GM12872 (cell line): ENCODE results near the gene TTC9C.

Source experiments
- TF ChIP-seq, protein P1 (sequence below): IDR thresholded peaks from 3 replicates; pipeline ENCODE4 v1.5.1; 2011; ENCODE audit warnings: low read depth, mild to moderate bottlenecking, low read length, moderate library complexity; ENCODE audit not compliant: insufficient read depth

Gene TTC9C

DNA sequence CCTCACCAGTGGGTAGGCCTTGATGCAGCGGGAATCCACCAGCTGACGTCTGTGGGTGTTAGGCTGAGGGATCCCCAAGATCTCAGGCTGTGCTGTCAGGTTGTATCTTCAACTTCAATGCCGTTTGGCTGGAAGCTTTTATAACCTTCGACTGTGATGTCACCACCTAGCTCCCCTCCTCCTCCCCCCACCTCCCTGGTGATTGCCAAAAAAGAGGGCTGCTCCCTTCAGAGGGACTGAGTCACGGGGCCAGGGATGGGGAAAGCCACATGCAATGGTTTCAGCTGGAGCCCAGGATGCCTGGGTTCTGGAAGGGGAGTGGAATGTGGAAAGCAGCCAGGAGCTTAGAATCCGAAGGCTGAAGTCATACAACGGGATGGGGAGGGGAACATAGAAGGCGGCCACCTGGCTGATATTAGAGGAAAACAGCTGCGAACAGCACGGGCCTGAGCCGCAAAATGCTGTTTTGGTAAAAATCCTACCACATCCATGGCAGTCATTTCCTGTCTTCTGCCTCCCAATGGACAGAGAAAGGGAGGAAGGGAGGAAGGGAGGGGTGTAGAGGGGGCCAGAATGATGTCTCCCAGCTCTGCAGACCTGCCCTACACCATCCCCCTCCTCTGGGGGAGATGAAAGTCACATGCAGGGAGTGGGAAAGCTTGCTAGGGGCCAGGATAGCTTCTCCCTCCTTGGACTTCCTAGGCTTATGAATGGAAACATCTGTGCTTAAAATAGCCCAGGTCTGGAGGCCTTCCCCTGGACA lies 38.7 kb upstream of the TTC9C start, which contains the start of gene LRRN4CL:
TSS of gene LRRN4CL (minus strand) at position 110 of the 763 bp plus-strand sequence. CDS start 1,022 bp downstream, outside the sequence.
- TF ChIP-seq, protein P1, sequence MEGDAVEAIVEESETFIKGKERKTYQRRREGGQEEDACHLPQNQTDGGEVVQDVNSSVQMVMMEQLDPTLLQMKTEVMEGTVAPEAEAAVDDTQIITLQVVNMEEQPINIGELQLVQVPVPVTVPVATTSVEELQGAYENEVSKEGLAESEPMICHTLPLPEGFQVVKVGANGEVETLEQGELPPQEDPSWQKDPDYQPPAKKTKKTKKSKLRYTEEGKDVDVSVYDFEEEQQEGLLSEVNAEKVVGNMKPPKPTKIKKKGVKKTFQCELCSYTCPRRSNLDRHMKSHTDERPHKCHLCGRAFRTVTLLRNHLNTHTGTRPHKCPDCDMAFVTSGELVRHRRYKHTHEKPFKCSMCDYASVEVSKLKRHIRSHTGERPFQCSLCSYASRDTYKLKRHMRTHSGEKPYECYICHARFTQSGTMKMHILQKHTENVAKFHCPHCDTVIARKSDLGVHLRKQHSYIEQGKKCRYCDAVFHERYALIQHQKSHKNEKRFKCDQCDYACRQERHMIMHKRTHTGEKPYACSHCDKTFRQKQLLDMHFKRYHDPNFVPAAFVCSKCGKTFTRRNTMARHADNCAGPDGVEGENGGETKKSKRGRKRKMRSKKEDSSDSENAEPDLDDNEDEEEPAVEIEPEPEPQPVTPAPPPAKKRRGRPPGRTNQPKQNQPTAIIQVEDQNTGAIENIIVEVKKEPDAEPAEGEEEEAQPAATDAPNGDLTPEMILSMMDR, result no peak

DNA sequence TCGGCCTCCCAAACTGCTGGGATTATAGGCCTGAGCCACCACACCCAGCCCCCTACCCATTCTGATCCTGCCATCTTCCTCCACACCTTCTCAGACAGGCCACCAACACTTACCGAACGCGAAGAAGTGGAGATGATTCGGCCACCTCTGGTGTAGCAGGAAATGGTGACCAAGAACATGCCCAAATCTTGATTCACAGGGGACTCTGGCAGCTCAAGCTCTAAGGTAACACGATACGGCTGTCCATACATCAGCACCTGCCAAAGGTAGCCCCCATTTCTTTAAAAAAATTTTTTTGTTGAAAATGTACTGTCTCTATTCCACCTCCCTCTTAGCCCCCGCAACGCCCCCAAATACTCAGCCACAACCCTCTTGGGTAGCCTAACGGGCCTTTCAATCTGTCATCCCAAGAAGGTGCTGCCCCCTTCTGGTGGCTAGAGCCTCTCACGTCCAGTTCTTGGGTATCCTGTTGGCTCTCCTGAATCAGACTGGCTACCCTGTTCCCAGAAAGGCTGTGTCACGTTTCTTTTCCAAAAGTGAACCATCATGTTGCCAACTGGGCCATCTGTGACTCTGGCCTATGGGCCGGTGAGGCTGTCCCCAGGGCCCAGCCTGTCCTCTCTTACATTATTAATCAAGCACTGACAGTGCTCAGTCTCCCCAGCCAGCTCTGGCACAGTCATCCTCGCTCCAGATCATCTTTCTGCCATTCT lies 33.7 kb upstream of the TTC9C start:
- TF ChIP-seq, protein P1, result peak; percentile 88

DNA sequence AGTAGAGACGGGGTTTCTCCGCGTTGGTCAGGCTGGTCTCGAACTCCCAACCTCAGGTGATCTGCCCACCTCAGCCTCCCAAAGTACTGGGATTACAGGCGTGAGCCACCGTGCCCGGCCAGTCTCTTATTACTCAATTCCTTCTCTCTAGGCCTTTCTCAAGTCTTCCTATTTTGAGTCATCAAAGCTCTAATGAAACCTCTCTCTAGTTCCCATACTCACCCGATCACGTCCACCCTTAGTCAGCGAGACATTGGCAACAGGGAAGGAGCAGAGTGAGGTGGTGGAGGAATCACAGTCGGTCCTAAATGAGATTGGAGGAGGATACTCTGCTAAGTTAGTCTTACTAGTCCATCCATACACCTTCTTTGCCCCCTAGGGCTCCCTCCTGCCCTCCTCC lies 26.0 kb upstream of the TTC9C start:
- TF ChIP-seq, protein P1, result no peak

DNA sequence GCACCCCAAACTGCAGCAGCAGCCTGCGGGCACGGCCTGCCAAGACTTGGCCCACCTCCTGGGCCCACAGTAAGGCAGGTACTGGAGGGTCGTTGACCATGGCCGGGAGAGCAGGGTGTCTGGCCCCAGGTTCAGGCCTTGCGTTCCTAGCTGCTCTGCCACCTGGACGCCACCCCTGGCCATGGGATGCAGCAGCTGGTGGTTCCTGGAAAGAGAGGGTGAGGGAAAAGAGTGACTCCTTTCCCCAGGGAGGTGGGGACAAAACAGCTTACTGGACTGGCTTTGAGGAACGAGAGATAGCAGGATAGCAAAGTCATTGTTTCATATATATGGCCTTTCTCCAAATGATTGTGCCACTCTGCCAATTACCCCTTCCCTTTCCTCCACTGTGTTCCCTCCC lies 22.9 kb upstream of the TTC9C start:
- TF ChIP-seq, protein P1, result no peak

DNA sequence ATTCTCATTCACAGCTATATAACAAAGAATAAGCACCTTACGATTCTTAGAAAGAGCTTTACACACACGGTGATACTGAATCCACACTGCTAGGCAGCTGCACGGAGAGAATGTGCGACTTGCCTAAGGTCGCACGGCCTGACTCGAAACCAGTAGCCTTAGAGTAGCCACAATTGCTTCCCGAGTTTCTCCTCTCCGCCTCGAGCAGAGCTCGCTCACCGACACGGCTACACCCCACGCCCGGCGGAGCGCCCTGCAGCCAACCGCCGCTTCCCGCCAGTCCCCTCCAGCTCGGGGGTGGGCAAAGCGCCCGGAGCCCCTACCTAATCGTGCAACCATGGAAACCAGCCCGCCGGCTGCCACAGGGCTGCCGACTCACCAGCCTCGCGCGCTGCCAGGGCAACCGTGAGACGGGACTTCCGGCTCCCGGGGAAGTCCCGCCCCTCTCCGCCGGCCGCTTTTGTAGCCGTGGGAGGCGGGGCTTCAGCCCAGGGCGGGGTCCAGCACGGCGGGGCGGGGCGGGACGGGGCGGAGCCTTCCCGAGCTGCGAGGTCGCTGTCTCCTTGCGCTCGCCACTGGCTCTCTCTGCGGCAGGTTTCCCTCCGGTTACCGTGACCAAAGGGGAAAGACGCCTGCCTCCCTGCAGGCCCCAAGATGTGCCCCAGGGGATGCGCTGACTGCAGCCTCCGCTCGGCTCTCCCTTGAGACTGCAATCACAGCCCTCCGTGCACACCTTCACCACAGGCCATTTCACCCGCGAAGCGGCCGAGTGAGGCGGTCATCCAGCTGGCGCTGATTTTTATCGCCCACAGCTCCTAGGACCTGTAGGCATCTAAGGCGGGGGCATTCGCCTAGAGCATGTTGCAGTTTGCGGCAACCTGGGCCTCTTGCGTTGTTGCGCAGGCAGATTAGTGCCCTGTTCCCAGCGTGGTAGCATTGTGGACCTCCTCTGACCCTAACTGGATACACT lies 22.1 kb upstream of the TTC9C start:
- TF ChIP-seq, protein P1, result no peak

DNA sequence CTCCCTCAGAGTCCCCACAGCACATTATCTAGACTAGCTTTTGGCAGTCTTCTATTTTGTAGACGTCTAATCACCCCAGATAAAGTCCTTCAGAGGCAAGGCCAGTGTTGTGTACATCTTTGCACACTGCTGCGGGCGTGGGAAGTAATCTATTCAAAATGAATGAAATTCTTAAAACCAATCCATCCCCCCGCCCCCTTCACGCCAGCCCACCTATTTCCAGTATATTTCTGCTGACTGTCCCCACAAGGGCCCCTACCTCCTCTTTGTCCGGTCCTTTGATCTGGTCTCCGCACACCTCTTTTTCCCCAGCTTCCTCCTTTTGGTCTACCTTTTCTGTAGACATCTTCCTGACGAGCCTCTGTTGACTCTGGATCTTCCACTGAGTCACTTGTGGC lies 21.4 kb upstream of the TTC9C start:
- TF ChIP-seq, protein P1, result no peak

DNA sequence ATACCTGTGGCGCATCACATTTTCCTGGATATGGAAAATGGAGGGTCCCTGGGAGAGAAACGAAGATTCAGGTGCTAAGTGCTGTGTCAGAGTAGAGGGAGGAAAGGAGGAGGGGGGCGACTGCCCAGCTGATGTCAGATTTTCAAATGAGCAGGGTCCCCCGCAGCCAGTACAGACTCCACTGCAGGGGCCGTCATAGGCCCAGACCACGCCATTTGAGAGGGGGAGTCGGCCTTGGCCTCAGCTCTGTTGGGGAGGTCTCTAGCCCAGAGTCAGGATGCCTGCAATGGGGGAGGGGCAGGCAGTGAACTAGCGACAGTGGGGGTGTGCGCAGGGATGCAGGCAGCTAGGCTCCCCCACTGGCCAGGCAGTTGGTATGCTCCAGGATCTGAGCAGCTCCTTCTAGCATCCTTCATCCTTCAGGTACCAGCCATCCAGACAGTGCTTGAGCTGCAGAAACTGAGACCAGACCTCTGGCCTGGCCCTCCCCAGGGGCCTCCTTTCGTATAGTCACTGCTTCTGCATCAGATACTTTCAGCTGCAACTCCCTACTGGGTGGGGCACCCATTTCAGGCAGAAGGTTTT lies 20.9 kb upstream of the TTC9C start, which contains the start of the genes BSCL2 and GNG3:
TSS of gene BSCL2 (minus strand) at position 148 of the 585 bp plus-strand sequence. CDS start 229 bp downstream, outside the sequence.
TSS of gene GNG3 (plus strand) at position 400 of the 585 bp plus-strand sequence. CDS start 620 bp downstream, outside the sequence.
- TF ChIP-seq, protein P1, result no peak
